ENCODE data around the gene SLC24A3.

- no peak for TF ChIP-seq ZNF70 (CRISPR knock-in tag; IDR thresholded peaks at IDR 0.05)
- no peak for TF ChIP-seq POU6F1 (CRISPR knock-in tag; IDR thresholded peaks at IDR 0.05; ENCODE audit: borderline replicate concordance, low read depth)
- TF ChIP-seq GLIS3 (CRISPR knock-in tag; IDR thresholded peaks at IDR 0.05) = no peak
Observed at GRCh38 chr20:19251506-19251905, 39.1 kb downstream of the SLC24A3 start.
